Measurements from ENCODE around the gene KRT38. TPM values are rescaled to one million over a fixed set of nuclear protein-coding genes. Genes with fewer than 3 reads are reported as not detected.

Gene KRT38
- total RNA-seq, 1 experiment from 2014 or later: not detected

GRCh38 chr17:41419716-41420115, 21.1 kb downstream of the KRT38 start:
- DNase-seq (ENCODE audit: low spot score): no peak
- H3K9me3 Mint-ChIP-seq: no peaks in the 10 kb centered on the region
- POLR2A ChIA-PET: no interaction called here
- H3K36me3 Mint-ChIP-seq: no peaks in the 10 kb centered on the region
- H3K4me1 Mint-ChIP-seq: peaks cover 4% of the 10 kb centered on the region
- H3K27me3 Mint-ChIP-seq (ENCODE audit: low read depth): no peaks in the 10 kb centered on the region
- no peak overlapping the region for H3K4me3 Mint-ChIP-seq
- CTCF ChIA-PET: interaction anchor here (1.0 kb wide), 1 partner anchor 67 kb away, joined by 3 read pairs; no protein-coding TSS in a partner anchor
- TF ChIP-seq PRDM15 (CRISPR knock-in tag; IDR thresholded peaks at IDR 0.05): no peak
- no peak for TF ChIP-seq STAT6 (CRISPR knock-in tag; conservative IDR thresholded peaks at IDR 0.05; ENCODE audit: low read depth)
- no peak for TF ChIP-seq ZNF281 (CRISPR knock-in tag; IDR thresholded peaks at IDR 0.05)
- TF ChIP-seq, protein P1, sequence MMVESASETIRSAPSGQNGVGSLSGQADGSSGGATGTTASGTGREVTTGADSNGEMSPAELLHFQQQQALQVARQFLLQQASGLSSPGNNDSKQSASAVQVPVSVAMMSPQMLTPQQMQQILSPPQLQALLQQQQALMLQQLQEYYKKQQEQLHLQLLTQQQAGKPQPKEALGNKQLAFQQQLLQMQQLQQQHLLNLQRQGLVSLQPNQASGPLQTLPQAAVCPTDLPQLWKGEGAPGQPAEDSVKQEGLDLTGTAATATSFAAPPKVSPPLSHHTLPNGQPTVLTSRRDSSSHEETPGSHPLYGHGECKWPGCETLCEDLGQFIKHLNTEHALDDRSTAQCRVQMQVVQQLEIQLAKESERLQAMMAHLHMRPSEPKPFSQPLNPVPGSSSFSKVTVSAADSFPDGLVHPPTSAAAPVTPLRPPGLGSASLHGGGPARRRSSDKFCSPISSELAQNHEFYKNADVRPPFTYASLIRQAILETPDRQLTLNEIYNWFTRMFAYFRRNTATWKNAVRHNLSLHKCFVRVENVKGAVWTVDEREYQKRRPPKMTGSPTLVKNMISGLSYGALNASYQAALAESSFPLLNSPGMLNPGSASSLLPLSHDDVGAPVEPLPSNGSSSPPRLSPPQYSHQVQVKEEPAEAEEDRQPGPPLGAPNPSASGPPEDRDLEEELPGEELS (CRISPR knock-in tag; IDR thresholded peaks at IDR 0.05): no peak
- no peak for TF ChIP-seq MAX (CRISPR knock-in tag; IDR thresholded peaks at IDR 0.05)
- no peak for ATAC-seq
- no peak overlapping the region for H3K27ac Mint-ChIP-seq

- Mint-ChIP-seq H3K27me3 (ENCODE audit: low read depth) (no peaks in the 10 kb centered on the region), H3K27ac (no peak overlapping the region), H3K36me3 (no peaks in the 10 kb centered on the region), H3K4me1 (peaks cover 11% of the 10 kb centered on the region), H3K4me3 (no peak overlapping the region), H3K9me3 (no peaks in the 10 kb centered on the region)
- DNase-seq (ENCODE audit: low spot score): no peak
- POLR2A ChIA-PET: interaction anchor here (0.6 to 1.0 kb wide), 2 partner anchors 13 to 207 kb away, joined by 3 read pairs; no protein-coding TSS in a partner anchor
- CTCF ChIA-PET: interaction anchor here (0.5 to 3.8 kb wide), 56 partner anchors 11 to 563 kb away, joined by 3 to 63 read pairs (median 6); partner anchors contain the start of genes KRT17, KRT19, KRT31 and KRT36
- ATAC-seq: no peak
- TF ChIP-seq, protein P2, sequence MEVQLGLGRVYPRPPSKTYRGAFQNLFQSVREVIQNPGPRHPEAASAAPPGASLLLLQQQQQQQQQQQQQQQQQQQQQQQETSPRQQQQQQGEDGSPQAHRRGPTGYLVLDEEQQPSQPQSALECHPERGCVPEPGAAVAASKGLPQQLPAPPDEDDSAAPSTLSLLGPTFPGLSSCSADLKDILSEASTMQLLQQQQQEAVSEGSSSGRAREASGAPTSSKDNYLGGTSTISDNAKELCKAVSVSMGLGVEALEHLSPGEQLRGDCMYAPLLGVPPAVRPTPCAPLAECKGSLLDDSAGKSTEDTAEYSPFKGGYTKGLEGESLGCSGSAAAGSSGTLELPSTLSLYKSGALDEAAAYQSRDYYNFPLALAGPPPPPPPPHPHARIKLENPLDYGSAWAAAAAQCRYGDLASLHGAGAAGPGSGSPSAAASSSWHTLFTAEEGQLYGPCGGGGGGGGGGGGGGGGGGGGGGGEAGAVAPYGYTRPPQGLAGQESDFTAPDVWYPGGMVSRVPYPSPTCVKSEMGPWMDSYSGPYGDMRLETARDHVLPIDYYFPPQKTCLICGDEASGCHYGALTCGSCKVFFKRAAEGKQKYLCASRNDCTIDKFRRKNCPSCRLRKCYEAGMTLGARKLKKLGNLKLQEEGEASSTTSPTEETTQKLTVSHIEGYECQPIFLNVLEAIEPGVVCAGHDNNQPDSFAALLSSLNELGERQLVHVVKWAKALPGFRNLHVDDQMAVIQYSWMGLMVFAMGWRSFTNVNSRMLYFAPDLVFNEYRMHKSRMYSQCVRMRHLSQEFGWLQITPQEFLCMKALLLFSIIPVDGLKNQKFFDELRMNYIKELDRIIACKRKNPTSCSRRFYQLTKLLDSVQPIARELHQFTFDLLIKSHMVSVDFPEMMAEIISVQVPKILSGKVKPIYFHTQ (CRISPR knock-in tag; IDR thresholded peaks at IDR 0.05): no peak
- no peak for TF ChIP-seq GRHL2 (CRISPR knock-in tag; IDR thresholded peaks at IDR 0.05; ENCODE audit: insufficient replicate concordance, severe bottlenecking)
- TF ChIP-seq NFYB (CRISPR knock-in tag; conservative IDR thresholded peaks at IDR 0.05; ENCODE audit: low read depth): no peak
- TF ChIP-seq ZNF423 (CRISPR knock-in tag; IDR thresholded peaks at IDR 0.05): no peak
- TF ChIP-seq, protein P3, sequence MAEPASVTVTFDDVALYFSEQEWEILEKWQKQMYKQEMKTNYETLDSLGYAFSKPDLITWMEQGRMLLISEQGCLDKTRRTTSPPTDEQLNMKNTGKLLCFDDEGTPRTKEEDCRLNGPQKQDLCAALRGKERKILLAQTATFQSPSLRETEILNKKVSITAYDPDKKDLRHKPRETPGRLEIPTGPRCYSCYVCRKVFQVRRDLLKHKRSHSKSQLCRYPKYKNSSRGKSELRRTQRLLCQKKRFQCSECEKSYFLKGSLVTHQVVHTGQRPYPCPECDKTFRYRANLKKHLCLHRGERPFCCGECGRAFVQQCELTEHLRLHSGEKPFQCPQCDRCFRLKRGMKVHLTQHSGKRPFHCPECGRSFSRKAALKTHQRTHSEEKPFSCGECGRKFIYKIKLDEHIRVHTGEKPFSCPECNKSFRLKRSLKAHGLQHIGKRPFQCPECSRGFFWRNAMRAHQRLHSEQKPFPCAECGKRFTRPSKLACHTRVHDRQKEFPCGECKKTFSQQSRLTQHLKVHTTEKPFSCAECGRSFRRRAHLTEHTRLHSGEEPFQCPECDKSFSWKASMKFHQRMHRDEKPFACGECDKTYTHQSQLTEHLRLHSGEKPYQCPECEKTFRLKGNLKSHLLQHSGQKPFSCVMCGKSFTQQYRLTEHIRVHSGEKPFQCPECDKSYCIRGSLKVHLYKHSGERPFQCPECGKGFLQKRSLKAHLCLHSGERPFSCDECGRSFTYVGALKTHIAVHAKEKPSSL (CRISPR knock-in tag; conservative IDR thresholded peaks at IDR 0.05): no peak
- no peak for TF ChIP-seq ZNF232 (CRISPR knock-in tag; IDR thresholded peaks at IDR 0.05)
- TF ChIP-seq TCF7 (CRISPR knock-in tag; IDR thresholded peaks at IDR 0.05; ENCODE audit: low read depth): no peak
- TF ChIP-seq ELF4 (CRISPR knock-in tag; IDR thresholded peaks at IDR 0.05; ENCODE audit: low read depth): no peak
- TF ChIP-seq TEAD1 (CRISPR knock-in tag; IDR thresholded peaks at IDR 0.05): no peak
Measured at GRCh38 chr17:41418116-41418860, 22.5 kb downstream of the KRT38 start.

Data from WTC11 (cell line).